ENCODE results near the gene REPS2.
A peak's percentile ranks its signal among the peaks of the same experiment; 100 is the strongest.
"Not testable (repeated sequence)": the region's sequence is repeated elsewhere in the genome, so short reads cannot be mapped to it uniquely, and the experiment has no call there.

Gene REPS2

DNA sequence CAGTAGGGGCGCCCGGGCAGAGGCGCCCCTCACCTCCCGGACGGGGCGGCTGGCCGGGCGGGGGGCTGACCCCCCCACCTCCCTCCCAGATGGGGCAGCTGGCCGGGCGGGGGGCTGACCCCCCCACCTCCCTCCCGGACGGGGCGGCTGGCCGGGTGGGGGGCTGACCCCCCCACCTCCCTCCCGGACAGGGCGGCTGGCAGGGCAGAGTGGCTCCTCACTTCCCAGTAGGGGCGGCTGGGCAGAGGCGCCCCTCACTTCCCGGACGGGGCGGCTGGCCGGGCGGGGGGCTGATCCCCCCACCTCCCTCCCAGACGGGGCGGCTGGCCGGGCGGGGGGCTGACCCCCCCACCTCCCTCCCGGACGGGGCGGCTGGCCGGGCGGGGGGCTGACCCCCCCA is 18.5 kb downstream of the REPS2 start:
- DNase-seq = not testable (repeated sequence)

DNA sequence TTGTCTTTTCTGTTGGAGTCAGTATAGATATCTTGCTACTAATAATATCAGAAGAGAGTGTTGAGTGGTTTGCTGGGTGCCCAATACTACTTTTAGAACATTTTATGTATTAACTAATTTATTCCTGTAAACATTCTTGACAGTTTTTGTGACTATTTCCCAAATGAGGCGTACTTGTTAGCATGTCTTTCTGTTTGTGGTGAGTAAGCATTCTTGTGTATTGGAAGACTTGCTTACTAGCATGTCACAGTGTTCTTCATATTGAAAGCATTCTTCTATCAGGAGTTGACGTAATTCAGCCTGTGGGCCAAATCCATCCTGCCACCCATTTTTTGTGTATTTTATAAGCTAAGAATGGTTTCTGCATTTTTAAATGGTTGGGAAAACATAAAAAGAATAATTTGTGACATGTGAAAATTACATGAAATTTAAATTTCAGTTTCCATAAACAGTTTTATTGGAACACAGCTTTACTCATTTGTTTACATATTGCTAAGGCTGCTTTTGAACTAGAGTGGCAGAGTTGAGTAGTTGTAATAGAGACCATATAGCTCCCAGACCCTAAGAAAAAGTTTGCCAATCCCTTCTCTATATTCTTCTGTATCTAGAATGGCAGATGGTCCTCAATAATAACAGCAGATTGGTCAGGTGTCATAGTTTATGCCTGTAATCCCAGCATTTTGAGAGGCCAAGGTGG is 20.4 kb downstream of the REPS2 start:
- no peak for DNase-seq

DNA sequence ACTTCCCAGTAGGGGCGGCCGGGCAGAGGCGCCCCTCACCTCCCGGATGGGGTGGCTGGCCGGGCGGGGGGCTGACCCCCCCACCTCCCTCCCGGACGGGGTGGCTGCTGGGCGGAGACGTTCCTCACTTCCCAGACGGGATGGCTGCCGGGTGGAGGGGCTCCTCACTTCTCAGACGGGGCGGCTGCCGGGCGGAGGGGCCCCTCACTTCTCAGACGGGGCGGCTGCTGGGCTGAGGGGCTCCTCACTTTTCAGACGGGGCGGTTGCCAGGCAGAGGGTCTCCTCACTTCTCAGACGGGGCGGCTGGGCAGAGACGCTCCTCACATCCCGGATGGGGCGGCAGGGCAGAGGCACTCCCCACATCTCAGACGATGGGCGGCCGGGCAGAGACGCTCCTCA is 22.3 kb downstream of the REPS2 start:
- DNase-seq = not testable (repeated sequence)

DNA sequence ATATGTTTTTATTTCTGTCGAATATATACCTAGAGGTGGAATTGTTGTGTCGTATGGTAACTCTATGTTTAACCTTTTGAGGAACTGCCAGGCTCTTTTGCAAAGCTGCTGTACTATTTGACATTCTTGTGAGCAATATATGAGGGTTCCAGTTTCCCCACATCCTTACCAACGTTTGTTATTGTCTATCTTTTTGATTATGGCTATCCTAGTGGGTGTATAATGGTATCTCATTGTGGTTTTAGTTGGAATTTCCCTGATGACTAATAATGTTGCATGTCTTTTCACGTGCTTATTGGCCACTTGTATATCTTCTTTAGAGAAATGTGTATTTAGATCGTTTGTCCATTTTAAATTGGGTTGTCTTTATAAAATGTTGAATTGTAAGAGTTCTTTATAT is 24.5 kb downstream of the REPS2 start:
- peak; percentile 28 to 35 for DNase-seq

DNA sequence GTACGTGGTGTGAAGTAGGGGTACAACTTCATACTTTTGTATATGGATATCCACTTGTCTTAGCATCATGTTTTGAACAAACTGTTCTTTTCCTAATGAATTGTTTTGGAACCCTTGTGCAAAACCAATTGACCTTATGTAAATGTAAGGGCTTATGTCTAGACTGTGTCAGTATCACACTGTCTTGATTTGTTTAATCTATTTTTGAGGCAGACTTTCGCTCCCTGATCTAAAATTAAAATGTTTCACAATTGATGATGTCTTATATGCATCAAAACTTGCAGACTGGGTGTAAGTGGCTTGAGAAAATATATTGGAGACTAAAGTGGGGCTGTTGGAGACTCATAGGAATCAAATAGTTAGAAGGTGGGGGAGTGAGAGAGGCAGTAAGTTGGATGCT is 25.2 kb downstream of the REPS2 start:
- DNase-seq = no peak

GRCh38 chrX:16975233-16975632 is 28.8 kb downstream of the REPS2 start:
- DNase-seq = no peak

DNA sequence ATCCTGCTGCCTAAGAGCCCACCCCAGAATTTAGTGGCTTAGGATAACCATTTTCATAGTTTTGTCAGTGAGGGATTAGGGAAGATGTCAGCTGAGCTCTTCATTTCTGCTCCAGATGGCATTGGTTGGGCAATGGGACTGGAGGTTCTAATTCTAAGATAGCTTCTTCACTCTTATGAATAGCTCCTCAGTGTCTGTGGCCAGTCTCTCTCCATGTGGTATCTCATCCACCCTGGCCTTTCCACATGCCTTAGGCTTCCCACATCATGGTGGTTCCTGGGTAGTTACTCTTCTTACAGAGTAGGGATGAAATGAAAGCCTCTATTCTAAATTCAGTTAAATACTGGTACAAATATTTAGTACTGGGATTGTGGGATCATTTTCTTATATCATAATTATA is 31.3 kb downstream of the REPS2 start:
- DNase-seq = no peak

DNA sequence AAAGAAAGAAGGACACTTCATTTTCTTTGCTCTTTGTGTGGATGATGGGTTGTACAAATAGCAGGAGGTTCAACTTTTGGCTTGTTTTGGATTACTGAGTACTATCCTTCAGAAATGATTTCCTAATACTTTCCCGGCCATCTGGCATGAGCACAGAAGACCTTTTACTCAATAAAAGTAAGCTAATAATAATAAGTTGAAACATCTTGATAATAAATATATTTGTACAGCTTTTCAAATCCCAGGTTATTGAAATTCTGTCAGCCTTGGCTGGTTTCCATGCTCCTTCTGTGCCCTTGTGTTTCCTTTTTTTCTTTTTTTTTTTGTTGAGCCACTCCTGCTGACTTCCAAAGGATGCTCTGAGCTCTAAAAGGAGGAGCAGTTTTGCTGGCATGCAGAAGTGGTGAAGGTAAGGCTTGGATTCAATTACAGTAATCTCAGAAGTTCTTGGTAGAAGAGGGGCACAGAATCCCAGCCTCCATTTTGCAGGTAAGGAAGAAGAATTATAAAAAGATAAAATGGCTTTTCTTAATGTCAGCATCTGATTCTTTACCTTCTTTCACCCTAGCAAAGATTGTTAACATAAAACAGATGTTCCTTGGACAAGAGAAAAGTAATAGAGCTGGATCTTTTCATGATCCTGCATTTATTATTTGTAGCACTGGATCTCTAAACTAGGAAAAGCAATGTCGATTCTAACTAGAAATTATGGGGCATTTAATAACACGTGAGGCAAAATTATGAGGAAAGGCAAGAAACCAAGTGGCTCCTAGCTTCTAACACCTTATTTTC is 31.9 kb downstream of the REPS2 start:
- DNase-seq = no peak

DNA sequence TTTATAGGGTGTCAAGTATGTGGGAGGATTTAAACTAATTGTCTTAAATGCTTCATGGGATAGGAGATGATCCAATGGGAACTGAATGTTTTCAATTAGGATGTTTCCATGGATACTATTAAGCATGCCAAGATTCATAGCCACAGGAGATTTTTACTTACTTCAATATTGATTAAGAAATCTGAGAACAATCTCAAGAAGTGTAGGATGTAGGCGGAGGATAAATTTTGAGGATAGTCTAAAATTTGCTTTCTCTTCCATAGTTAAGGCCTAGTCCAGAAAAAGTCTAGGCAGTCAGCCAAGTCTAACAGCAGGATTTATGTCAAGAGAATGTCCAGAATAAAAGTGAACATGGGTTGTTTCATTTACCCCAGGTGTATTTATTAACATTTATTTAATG is 32.8 kb downstream of the REPS2 start:
- no peak for DNase-seq

DNA sequence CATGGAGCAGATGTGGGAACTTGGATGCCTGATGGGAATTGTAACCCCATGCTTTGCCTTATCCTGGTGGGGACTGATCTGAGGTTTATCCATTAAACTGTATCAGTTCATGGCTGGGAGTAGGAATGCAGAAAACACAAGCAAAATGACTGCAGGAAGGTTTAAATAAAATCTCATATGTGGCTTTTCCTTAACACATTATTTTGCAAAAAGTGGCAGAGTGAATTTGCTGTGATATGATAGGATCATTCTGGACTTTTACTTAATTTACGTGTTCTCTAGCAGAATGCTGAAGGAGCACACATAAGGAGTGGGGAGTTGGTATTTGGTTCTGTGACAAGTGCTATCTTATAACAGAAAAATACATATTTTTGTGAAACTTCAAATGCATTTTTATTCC is 34.8 kb downstream of the REPS2 start:
- DNase-seq = no peak

- DNase-seq = no peak
Measured at GRCh38 chrX:16981980-16982379, 35.5 kb downstream of the REPS2 start.

DNA sequence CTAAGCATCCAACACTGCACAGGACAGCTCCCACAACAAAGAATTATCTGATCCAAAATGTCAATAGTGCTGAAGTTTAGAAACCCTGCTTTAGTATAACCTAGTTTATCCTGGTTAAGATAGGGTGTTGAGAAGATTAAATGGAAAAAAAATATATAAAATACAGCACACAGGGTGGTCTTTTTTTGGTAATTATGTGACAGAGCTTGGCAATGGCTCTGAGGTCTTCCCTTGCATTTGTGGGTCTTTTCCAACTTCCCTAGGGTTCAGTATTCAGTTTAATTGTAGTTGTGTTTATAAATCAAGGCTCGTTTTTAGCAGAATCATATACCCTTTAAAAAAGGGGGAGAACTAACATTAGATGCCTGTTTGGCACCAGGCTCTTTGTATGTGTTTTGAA is 36.6 kb downstream of the REPS2 start:
- DNase-seq = no peak

- DNase-seq = no peak
Measured at GRCh38 chrX:16985286-16985685, 38.8 kb downstream of the REPS2 start.

DNA sequence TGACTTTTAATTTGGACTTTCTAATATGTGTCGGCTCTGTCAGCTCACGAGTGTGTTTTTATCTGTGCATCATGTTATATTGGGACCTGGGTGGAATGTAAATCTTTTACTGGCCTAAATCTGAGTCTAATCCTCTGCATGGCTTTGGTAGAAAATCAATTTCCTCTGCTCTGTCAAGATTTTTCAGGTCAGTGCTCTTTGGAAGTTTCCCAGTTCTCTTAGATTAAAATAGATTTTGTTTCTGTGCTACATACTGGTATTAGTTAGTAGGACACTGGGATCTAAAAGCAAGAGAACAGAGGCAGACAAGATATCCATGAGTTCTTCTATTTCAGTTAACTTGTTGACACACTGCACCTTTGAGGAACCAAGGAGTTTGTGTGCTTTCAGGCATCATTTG is 39.7 kb downstream of the REPS2 start:
- no peak for DNase-seq

- no peak for DNase-seq
Measured at GRCh38 chrX:16989750-16990149, 43.3 kb downstream of the REPS2 start.

DNA sequence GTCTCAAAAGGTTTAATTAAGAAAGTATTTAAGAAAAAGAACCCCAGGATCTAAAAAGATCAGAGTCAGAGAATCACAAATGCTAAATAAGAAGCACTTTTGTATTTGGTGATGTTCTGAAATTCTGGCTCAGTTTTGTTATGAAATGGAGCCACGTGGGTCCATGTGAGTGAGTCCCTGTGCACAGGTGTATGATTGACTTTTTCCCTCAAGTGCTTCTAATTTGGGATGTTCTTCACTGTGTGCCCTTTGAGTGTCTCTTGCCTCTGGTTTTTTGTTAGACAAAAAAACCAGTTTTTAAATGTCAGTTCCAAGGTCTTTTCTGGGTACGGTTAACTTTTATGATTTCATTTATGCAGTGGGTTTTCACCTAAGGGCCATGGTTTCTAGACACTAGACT is 44.4 kb downstream of the REPS2 start:
- no peak for DNase-seq

DNA sequence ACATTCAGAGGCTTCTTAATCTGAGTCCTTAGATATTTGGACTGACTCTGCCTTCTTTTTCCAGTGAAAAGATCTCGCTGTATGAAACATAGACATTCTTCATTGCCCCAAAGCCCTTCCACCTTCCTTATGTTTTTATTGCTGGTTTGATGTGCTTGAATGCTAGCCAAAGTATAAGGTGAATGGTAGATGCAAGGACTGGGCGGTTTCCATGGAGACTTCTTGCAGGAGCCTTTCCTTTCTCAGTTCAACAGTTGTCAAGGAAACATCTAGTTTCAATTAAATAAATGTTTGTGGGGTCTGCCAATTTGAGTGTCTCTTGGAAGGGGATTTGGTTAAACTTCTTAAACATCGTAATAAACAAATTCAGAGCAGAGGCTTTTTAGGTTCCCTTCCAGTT is 46.0 kb downstream of the REPS2 start:
- DNase-seq = no peak

DNA sequence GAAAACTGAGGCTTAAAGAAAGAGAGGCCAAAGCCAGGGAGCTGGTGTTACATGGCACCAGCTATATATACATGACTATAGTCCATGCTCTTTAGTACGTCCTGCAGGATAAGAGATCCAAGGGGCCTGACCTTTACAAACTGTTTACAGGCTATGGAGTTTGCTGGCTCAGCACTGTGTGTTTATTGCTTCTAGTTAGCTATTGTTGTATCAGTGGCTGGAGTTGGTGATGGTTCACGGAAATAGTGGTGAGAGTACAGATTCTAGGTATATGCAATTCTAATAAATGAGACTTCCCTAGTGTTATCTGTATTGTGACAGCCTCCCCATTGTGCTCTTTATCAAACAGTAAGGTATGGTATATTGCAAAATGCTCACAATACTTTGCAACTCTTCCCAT is 46.5 kb downstream of the REPS2 start:
- DNase-seq = no peak

DNA sequence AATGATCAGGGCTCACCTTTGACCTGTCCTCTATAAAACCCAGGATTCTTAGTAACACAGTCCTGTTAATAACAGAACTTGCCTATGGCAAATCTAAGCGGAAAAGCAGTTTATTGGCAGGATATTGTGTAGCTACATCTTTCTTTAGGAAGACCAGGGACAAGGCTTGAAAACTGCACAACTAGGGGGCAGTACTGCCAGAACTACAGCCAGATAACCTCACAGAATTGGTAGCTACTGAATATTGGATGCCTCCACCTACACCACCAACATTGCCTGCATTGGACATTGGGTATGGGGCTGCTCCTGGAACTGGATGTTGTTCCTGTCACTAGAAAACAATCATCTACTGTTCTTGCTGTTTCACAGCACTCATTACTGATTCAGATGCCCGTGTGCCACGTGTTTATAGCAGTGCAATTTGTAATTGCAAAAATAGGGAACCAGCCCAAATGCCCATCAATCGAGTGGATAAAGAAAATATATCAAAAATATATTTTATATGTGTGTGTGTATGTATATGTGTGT is 47.4 kb downstream of the REPS2 start:
- peak in 1 of 2 donors; percentile 1 for DNase-seq

DNA sequence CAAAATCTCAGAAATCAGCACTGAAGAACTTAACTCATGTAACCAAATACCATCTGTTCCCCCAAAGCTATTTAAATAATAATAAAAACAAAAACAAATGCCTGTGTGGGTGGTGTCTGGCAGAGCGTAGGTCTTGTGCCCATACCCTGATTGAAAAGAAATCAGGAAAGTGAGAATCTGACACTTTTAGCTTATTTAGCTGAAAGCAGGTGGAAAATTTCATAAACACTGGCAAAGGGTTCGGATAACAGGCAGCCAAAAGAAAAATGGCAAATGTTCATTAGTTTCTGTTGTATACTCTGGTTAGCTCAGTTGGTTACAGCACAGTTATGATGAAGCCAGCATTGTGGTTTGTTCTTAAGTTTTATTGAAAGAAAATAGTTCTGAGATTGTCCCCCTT is 48.3 kb downstream of the REPS2 start:
- DNase-seq = no peak

DNA sequence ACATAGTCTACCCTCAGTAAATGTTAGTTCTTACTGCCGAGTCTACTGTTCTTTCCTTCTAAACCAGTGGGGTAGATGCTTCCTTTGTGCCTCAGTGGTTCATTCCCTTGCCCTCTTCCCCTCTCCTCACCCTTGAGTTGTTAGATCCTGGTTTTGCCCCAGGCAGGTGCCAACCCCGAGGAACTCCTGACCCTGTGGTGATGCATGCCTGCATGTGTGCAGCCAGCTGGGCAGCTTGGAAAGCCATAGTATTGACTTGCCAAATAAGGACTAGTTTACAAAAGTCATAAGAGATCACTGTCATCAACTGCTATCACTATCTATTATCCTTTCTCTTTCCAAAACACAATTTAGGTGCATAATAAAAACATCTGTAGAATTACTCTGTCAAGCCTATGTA is 50.9 kb downstream of the REPS2 start:
- DNase-seq = no peak

DNA sequence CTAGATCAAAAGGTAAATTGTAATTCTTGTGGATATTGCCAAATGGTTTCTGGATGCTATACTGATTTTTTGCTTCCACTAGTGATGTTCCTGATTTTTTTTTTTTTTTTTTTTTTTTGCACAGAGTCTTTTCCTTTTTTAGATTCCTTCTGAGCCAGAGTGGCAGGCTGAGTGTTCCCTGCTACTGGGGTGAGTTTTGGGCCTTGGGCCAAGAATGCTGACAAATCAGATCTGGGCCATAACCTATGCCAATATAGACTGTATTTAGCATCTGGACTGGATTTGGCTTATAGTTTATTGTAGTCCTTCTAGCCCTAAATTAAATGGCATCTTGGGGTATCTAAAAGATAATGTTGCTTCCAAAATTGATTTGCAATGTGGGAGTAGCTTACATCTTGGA is 52.8 kb downstream of the REPS2 start:
- DNase-seq = no peak

DNA sequence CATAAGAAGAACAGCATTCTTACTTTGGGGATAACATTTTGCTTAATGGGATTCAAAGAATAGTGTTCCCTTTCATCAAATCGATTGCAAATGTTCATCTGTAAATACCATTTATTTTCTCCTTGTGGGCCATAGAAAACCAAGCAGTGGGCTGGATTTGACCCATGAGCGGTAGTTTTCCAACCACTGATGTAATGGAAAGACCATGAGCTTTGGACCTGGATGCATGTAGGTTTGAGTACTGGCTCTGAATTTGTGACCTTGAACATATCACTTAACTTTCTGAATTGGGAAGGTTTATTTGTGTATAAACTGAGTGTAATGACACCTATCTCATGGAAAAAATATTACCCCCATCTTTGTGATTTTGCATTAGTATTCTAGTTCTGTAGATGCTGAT is 54.3 kb downstream of the REPS2 start:
- DNase-seq = no peak

DNA sequence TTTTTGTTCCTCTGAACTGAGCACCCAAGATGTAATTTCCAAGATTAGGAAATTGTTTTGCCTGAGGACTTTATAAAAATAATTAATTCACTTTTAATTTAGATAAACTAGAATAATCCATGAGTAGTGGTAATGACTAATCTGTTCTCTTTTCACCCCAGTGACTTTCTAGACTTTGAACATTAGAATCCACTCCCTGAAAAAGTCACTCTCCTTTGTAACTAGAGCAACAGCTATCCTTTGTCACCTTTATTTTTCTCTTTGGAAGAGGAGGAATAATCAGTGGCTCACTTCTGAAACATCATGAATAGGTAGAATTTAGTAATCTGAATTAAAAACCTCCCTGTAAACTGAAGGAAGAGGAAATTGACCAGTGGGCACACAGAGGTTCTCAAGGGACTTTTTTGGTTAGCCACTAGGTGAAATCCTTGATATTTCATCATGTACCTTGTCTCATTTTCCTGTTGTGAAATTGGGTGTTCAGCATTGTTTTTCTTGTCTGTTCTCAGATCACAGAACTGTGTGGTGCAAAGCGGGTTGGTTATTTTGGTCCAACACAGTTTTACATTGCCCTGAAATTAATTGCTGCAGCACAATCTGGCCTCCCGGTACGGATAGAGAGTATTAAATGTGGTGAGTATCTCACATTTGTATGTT is 59.4 kb downstream of the REPS2 start:
- peak; percentile 4 to 44 for DNase-seq

Measured in inflammatory macrophage (primary cell).